ENCODE data around the gene SULT1A1. TPM values are rescaled to one million over a fixed set of nuclear protein-coding genes. Genes with fewer than 3 reads are reported as not detected.

Gene SULT1A1
- total RNA-seq, 1 donor from 2014 or later = 5.3 TPM

DNA sequence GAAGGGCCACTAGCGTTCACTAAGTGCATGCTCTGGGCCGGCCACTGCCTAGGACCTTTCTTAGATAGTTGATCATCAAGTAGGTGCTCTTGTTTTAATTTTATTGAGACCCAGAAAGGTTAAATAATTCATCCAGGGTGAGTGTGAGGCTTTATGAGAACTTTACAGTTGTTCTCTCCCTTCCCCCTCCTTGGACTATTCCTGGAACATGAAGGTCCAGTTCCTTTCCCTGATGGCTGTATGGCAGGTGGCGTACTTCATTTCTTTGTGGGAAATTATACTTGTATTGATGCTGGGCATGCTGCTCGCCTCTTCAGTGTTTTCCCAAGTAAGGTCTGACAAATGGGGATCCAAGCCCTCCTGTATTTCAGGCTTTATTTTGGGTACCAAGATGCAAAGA lies 47.6 kb downstream of the SULT1A1 start:
- no peaks in the 10 kb centered on the region for H3K27me3 Mint-ChIP-seq (ENCODE audit: unreplicated experiment)
- peaks cover 9% of the 10 kb centered on the region for H3K4me1 Mint-ChIP-seq (ENCODE audit: unreplicated experiment)
- DNase-seq (ENCODE audit: low spot score) = no peak
- TF ChIP-seq, protein P1, sequence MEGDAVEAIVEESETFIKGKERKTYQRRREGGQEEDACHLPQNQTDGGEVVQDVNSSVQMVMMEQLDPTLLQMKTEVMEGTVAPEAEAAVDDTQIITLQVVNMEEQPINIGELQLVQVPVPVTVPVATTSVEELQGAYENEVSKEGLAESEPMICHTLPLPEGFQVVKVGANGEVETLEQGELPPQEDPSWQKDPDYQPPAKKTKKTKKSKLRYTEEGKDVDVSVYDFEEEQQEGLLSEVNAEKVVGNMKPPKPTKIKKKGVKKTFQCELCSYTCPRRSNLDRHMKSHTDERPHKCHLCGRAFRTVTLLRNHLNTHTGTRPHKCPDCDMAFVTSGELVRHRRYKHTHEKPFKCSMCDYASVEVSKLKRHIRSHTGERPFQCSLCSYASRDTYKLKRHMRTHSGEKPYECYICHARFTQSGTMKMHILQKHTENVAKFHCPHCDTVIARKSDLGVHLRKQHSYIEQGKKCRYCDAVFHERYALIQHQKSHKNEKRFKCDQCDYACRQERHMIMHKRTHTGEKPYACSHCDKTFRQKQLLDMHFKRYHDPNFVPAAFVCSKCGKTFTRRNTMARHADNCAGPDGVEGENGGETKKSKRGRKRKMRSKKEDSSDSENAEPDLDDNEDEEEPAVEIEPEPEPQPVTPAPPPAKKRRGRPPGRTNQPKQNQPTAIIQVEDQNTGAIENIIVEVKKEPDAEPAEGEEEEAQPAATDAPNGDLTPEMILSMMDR (IDR thresholded peaks at IDR 0.05; ENCODE audit: unreplicated experiment) = no peak
- peaks cover under 1% of the 10 kb centered on the region for H3K9me3 Mint-ChIP-seq (ENCODE audit: unreplicated experiment)
- H3K36me3 Mint-ChIP-seq (ENCODE audit: low read depth, unreplicated experiment) = peaks cover 21% of the 10 kb centered on the region
- H3K27ac Mint-ChIP-seq (ENCODE audit: unreplicated experiment) = no peak overlapping the region
- no peak overlapping the region for H3K4me3 Mint-ChIP-seq (ENCODE audit: unreplicated experiment)

DNA sequence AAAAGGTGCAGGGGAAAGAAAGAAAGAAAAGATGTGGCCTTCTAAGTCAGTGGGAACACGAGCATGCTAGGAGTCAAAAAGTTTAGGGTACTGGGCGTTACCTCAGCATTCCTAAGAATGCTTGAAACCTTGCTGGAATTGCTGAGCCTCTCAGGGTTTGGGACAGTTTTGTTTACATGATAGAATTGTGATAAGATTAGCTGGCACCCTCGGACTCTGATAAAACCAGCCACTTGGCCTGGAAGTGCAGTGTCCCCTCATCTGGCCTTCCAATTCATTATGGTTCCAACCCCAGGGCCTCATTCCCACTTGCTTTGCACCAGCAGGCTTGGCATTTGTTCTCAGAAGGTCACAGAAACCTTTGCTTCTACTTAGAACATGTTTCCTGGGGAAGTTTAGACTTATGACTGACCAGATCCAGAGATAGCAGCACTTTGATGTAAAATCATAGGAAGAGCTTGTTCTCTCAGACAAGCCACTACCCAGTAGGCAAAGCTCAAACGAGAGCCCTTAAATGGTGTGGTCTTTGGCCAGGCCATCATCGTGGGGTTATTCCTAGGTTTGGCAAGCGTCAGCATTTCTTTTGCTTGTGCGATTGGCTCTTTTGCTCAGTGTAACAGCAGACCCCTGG lies 48.2 kb downstream of the SULT1A1 start:
- H3K9me3 Mint-ChIP-seq (ENCODE audit: unreplicated experiment) = no peaks in the 10 kb centered on the region

DNA sequence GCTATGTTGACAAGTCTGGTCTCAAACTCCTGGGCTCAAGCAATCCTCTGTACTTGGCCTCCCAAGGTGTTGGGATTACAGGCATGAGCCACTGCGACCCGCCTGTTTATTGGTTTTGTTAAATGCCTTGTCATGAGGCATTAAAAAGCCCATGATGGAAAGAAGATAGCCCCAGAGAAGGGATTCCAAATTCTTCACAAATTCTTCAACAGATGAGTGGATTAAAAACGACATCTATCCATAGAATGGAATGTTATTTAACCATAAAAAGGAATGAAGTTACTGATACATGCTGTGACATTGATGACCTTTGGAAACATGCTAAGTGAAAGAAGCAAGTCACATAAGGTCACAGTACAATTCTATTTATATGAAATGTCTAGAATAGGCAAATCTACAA lies 51.4 kb downstream of the SULT1A1 start:
- H3K27ac Mint-ChIP-seq (ENCODE audit: unreplicated experiment) = no peak overlapping the region
- peaks cover 14% of the 10 kb centered on the region for H3K4me1 Mint-ChIP-seq (ENCODE audit: unreplicated experiment)
- H3K27me3 Mint-ChIP-seq (ENCODE audit: unreplicated experiment) = peaks cover 1% of the 10 kb centered on the region
- TF ChIP-seq, protein P1 (IDR thresholded peaks at IDR 0.05; ENCODE audit: unreplicated experiment) = no peak
- no peak for DNase-seq (ENCODE audit: low spot score)
- H3K36me3 Mint-ChIP-seq (ENCODE audit: low read depth, unreplicated experiment) = peaks cover 11% of the 10 kb centered on the region
- H3K4me3 Mint-ChIP-seq (ENCODE audit: unreplicated experiment) = peak overlapping the region; percentile 10
- no peaks in the 10 kb centered on the region for H3K9me3 Mint-ChIP-seq (ENCODE audit: unreplicated experiment)

More for the DNA sequence above, 48.2 kb downstream of the SULT1A1 start:
- peaks cover 19% of the 10 kb centered on the region for H3K36me3 Mint-ChIP-seq (ENCODE audit: low read depth, unreplicated experiment)
- peaks cover 9% of the 10 kb centered on the region for H3K4me1 Mint-ChIP-seq (ENCODE audit: unreplicated experiment)
- TF ChIP-seq, protein P1 (IDR thresholded peaks at IDR 0.05; ENCODE audit: unreplicated experiment) = no peak
- H3K27me3 Mint-ChIP-seq (ENCODE audit: unreplicated experiment) = no peaks in the 10 kb centered on the region
- H3K27ac Mint-ChIP-seq (ENCODE audit: unreplicated experiment) = no peak overlapping the region
- H3K4me3 Mint-ChIP-seq (ENCODE audit: unreplicated experiment) = no peak overlapping the region
- no peak for DNase-seq (ENCODE audit: low spot score)

DNA sequence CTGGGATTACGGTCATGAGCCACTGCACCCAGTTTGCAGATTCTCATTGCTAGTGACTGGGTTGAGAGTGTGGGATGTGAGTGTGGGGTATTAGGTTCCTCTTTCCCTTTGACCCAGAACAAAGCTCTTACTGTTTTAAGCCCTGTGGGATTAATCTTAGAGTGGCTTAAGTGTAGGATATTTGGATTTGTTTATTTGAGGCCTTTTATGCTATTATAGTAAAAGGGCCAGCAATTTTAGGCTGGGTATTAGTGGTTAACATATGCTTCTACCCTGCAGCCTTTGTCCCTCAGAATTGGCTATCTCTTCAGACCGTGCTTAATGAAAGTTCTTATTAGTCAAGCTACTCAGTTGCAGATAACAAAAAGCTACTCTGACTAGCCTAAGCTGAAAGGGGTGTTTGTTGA lies 52.9 kb downstream of the SULT1A1 start:
- Mint-ChIP-seq H3K9me3 (ENCODE audit: unreplicated experiment) (no peaks in the 10 kb centered on the region), H3K4me3 (ENCODE audit: unreplicated experiment) (no peak overlapping the region), H3K36me3 (ENCODE audit: low read depth, unreplicated experiment) (peaks cover 11% of the 10 kb centered on the region), H3K27ac (ENCODE audit: unreplicated experiment) (no peak overlapping the region), H3K27me3 (ENCODE audit: unreplicated experiment) (peaks cover 1% of the 10 kb centered on the region), H3K4me1 (ENCODE audit: unreplicated experiment) (peaks cover 12% of the 10 kb centered on the region)
- DNase-seq (ENCODE audit: low spot score) = no peak
- TF ChIP-seq, protein P1 (IDR thresholded peaks at IDR 0.05; ENCODE audit: unreplicated experiment) = no peak

DNA sequence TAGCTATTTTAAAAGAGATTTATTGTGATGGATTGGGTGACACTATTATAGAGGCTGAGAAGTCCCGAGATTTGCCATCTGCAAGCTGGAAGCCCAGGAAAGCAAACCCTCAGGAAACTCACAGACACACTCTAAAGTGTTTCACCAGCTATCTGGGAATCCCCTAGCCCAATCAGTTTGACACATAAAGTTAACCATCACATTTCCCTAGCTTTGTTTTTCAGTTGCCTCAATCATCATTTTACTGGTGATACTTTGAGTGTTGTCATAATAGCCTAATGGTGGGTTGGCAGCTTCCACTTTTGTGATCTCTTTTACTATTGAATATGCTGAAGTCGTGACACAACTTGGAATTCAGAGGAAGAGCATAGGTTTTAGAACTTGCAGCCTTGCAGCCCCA lies 54.3 kb downstream of the SULT1A1 start:
- DNase-seq (ENCODE audit: low spot score) = no peak
- Mint-ChIP-seq H3K9me3 (ENCODE audit: unreplicated experiment) (no peaks in the 10 kb centered on the region), H3K4me1 (ENCODE audit: unreplicated experiment) (peaks cover 5% of the 10 kb centered on the region), H3K27ac (ENCODE audit: unreplicated experiment) (no peak overlapping the region), H3K4me3 (ENCODE audit: unreplicated experiment) (no peak overlapping the region), H3K36me3 (ENCODE audit: low read depth, unreplicated experiment) (peaks cover 11% of the 10 kb centered on the region), H3K27me3 (ENCODE audit: unreplicated experiment) (peaks cover 1% of the 10 kb centered on the region)
- TF ChIP-seq, protein P1 (IDR thresholded peaks at IDR 0.05; ENCODE audit: unreplicated experiment) = no peak
